ENCODE measurements around the gene SLC13A2.

SLC13A2 gene

DNA sequence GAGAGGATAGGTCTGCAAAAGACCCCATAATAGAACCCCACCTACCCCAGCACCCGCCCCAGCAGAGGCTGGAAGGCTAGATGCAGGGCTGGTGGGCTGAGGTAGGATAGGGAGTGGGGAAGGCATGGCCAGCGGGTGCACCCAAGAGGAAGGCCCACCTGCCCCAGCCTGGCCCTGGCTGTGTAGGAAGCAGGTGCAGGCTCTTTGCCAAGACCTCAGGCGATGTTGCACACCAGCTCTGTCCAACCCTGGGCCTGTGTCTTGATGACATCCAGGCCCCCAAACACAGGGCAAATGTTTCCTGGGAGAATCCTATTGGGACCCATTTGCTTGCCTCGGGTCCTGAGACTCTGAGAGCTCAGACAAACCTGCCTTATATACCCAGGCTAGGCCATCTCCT, 66.8 kb downstream of the SLC13A2 start:
- DNase-seq: no peak

DNA sequence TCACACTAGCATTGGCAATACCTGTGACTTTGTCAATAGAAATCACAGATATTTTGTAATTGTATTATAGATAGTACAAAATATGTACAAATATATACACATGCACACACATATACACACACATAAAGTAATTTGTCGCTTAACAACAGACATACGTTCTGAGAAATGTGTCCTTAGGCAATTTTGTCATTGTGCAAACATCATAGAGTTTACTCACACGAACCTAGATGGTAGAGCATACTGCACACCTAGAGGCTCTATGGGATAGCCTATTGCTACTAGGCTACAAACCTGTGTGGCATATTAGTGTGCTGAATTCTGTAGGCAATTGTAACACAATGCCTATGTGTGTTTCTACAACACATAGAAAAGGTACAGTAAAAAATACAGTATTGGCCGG, 68.0 kb downstream of the SLC13A2 start:
- no peak for DNase-seq

DNA sequence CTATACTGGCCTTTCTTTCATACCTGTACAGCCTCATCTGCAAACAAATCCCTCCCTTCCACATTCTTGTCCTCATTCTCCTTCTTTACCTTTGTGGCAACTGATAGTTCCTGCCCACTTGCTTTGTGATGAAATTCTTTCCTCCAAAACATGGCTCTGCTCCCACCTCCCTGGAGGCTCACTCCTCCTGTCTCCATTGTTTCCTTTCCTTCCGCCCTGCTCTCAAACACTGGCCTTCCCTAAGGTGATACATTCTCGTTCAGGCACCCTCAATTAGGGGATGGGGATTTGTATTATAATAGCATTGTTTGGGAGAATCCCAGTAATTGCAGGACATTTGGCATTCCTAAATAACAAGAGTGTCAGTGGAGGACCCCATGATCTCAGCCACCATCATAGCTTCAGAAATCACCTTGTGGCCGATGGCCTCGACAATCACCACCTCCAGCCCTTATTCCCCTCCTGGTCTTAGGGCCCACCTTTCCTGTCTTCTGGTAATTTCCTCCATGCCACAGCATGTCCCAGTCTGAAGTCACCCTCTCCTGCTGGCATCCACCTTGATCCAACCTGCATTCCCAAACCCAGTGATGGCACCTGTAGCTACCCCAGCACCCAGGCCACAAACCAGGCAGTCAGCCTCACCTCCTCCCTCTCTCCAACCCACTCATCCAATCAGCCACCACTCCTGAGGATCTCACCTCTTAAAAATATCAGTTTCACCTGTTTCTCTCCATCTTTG, 71.1 kb downstream of the SLC13A2 start:
- no peak for DNase-seq

DNA sequence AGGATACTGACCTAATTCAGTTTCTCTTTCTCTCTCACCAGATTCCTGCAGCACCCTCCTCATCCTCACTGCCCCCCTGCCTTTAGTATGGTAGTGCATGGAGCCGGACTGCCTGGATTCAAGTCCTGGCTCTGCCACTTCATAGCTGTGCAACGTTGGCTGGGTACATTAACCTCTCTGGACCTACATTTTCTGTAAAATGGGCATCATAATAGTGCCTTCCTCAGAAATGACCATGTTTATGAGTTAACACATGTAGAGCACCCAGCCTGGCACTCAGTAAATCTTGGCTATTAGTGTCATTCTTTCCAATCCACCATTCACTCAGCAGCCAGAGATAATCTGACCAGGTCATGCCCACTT, 71.7 kb downstream of the SLC13A2 start:
- DNase-seq: no peak

DNA sequence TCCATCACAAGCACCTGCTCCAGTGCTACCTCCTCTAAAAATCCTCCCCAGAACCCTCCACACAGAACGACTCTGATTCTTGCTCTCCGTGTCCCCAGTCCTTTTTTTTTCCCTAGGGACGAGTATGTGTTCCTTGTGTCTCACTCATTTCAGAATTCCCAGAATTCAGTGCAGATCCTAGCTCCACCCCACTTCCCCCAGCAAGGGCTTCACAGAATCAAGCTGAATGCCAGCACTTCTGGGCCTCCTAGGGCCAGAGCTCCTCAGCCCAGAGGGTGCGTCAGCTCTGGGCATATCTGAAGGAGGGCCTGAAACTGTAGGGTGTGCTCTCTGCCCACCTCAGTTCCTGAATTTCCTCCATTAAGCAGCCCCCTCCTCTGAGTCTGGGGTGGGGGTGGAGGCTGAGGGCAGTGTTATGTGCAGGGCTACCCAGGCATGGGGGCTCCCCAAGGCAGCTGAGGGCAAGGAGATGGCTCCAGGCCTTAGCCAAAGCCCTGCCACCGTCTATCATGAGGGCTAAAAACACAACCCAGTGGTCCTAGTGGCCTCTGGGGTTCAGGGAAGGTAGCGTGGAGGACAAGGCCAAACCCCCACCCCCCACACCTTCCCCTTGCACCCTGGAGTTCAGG, 72.5 kb downstream of the SLC13A2 start:
- DNase-seq: no peak

DNA sequence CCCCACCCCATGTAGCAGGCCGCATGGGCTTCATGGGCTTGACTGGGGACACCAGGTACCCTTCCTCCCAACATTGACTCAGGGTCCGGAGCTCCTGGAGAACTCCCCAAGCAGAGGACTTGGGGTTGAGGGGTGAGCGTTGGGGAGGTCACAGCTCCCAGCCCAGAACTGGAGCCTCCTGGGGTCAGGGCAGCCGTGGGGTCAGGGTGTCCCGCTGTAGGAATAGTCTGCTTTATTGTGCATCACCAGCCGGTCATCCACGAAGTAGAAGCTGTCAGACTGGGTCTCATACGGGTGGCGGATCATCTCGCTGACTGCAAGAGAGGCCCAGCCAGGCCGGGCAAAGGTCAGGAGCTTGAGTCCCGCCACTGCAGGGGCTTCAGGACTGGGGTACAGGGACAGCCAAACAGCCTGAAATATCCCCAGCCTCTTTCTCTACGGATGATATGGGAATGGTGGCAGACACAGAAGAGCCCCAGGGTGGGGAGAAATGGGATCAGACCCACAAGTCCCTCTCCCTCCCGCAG, 73.7 kb downstream of the SLC13A2 start:
- DNase-seq: no peak

Data from T-helper 2 cell (primary cell).